GM23338 (cell line): ENCODE results near the gene CLCN1. TPM values are rescaled to one million over a fixed set of nuclear protein-coding genes. Genes with fewer than 3 reads are reported as not detected.

ENCODE experiments used
- ATAC-seq: fragments of 200-7000 bp; cut with Tn5 transposase; 3 replicates; pipeline ENCODE4 v1.9.1; 2020
- DNase-seq: peaks from one replicate; pipeline ENCODE4 v3.0.0-alpha.2; 2015; ENCODE audit warnings: low spot score
- H2AFZ ChIP-seq: fragments of 200-600 bp; sonication (generic); 2 replicates; pipeline ENCODE4 v1.8.0; 2016; ENCODE audit warnings: antibody characterized with exemption, mild to moderate bottlenecking, moderate library complexity
- H3F3A ChIP-seq: fragments of 200-600 bp; sonication (generic); replicated peaks from 2 replicates; pipeline ENCODE4 v1.8.0; 2017; ENCODE audit warnings: antibody characterized with exemption, mixed run types, low read depth
- H3K27ac ChIP-seq: fragments of 200-600 bp; sonication (generic); 2 replicates; pipeline ENCODE4 v1.6.1; 2016; ENCODE audit warnings: low read depth
- H3K27me3 ChIP-seq: fragments of 200-600 bp; sonication (generic); 2 replicates; pipeline ENCODE4 v1.8.0; 2016; ENCODE audit warnings: mild to moderate bottlenecking, mixed run types, moderate library complexity; ENCODE audit not compliant: insufficient read depth
- H3K36me3 ChIP-seq: fragments of 200-600 bp; sonication (generic); 2 replicates; pipeline ENCODE4 v1.8.0; 2016; ENCODE audit warnings: mild to moderate bottlenecking; ENCODE audit not compliant: insufficient read depth
- H3K4me1 ChIP-seq: fragments of 200-600 bp; sonication (generic); 2 replicates; pipeline ENCODE4 v1.8.0; 2016; ENCODE audit warnings: mild to moderate bottlenecking, moderate library complexity; ENCODE audit not compliant: insufficient read depth
- H3K4me2 ChIP-seq: fragments of 200-600 bp; sonication (generic); 2 replicates; pipeline ENCODE4 v1.7.1; 2017; ENCODE audit warnings: mixed run types
- H3K4me3 ChIP-seq: fragments of 200-600 bp; sonication (generic); 2 replicates; pipeline ENCODE4 v1.6.1; 2016; ENCODE audit warnings: mixed run types
- H3K79me2 ChIP-seq: fragments of 200-600 bp; sonication (generic); replicated peaks from 2 replicates; pipeline ENCODE4 v1.8.0; 2017; ENCODE audit warnings: mild to moderate bottlenecking; ENCODE audit not compliant: insufficient read depth
- H3K9me2 ChIP-seq: fragments of 200-600 bp; sonication (generic); 2 replicates; pipeline ENCODE4 v1.8.0; 2017; ENCODE audit not compliant: insufficient read depth
- H4K20me1 ChIP-seq: fragments of 200-600 bp; sonication (generic); replicated peaks from 2 replicates; pipeline ENCODE4 v1.8.0; 2017; ENCODE audit warnings: mild to moderate bottlenecking; ENCODE audit not compliant: insufficient read depth
- H3K27ac Mint-ChIP-seq: 2 replicates; pipeline ENCODE4 v1.8.0; 2020; ENCODE audit warnings: inconsistent platforms, mild to moderate bottlenecking, moderate library complexity, mixed read lengths
- H3K27me3 Mint-ChIP-seq: 3 replicates; pipeline ENCODE4 v1.8.0; 2022; ENCODE audit warnings: low read depth, mild to moderate bottlenecking, moderate library complexity, mixed read lengths, inconsistent platforms; ENCODE audit not compliant: insufficient read depth, poor library complexity
- H3K36me3 Mint-ChIP-seq: 3 replicates; pipeline ENCODE4 v1.8.0; 2021; ENCODE audit warnings: low read depth, mild to moderate bottlenecking, inconsistent platforms, moderate library complexity, mixed read lengths
- H3K4me1 Mint-ChIP-seq: 3 replicates; pipeline ENCODE4 v1.8.0; 2020; ENCODE audit warnings: mild to moderate bottlenecking, inconsistent platforms, mixed read lengths
- H3K4me3 Mint-ChIP-seq: 3 replicates; pipeline ENCODE4 v1.8.0; 2021; ENCODE audit warnings: moderate library complexity, mild to moderate bottlenecking, inconsistent platforms, mixed read lengths
- H3K9me3 Mint-ChIP-seq: 3 replicates; pipeline ENCODE4 v1.8.0; 2020; ENCODE audit warnings: moderate library complexity, mild to moderate bottlenecking, inconsistent platforms, mixed read lengths
- CREB1 ChIP-seq: fragments of 250-450 bp; sonication (Bioruptor Pico); IDR thresholded peaks from 2 replicates; pipeline ENCODE4 v1.5.0; 2020; ENCODE audit warnings: low read depth, mild to moderate bottlenecking, moderate library complexity
- EZH2 ChIP-seq: fragments of 200-600 bp; sonication (generic); IDR thresholded peaks from one replicate; pipeline ENCODE4 v1.8.0; 2017; ENCODE audit warnings: antibody characterized with exemption, mild to moderate bottlenecking, low read depth; ENCODE audit not compliant: unreplicated experiment
- EZH2phosphoT487 ChIP-seq: fragments of 200-600 bp; sonication (generic); IDR thresholded peaks from one replicate; pipeline ENCODE4 v1.8.1; 2018; ENCODE audit warnings: antibody characterized with exemption; ENCODE audit not compliant: unreplicated experiment
- JUNB ChIP-seq: IDR thresholded peaks from one replicate; pipeline ENCODE4 v1.6.1; 2016; ENCODE audit warnings: antibody characterized with exemption; ENCODE audit not compliant: unreplicated experiment
- POLR2AphosphoS5 ChIP-seq: IDR thresholded peaks from 2 replicates; pipeline ENCODE4 v1.6.1; 2016; ENCODE audit warnings: antibody characterized with exemption, low read depth
- ZNF331 ChIP-seq: fragments of 250-450 bp; sonication (Bioruptor Pico); IDR thresholded peaks from 2 replicates; pipeline ENCODE4 v1.5.0; 2020; ENCODE audit warnings: low read depth, mild to moderate bottlenecking, moderate library complexity
- polyA plus RNA-seq: library from polyadenylated mRNA; unstranded; fragments of >200 nt; fragmentation: Nextera tagmentation; extraction: Ambion mirVana; gene quantifications from 2 replicates; pipeline ENCODE4 v1.2.1, GENCODE V29; 2016
- total RNA-seq: library from RNA; depleted of rRNA; stranded (reverse); fragments of >200 nt; shearing (Covaris generic); gene quantifications from 2 replicates; pipeline ENCODE4 v1.2.3, GENCODE V29; 2014
- TF ChIP-seq, protein P1 (sequence below), 2 experiments: fragments of 200-600 bp in 1 of 2; sonication (generic) in 1 of 2; conservative IDR thresholded peaks; 2 replicates each; pipeline versions ENCODE4 v1.5.1 to v1.6.1; 2016 to 2017; ENCODE audit warnings: antibody characterized with exemption in 2 of 2, low read depth in 2 of 2, mild to moderate bottlenecking in 2 of 2, moderate library complexity in 1 of 2
- TF ChIP-seq, protein P2 (sequence below): fragments of 250-450 bp; sonication (Bioruptor Pico); IDR thresholded peaks from 2 replicates; pipeline ENCODE4 v1.5.0; 2020; ENCODE audit warnings: mild to moderate bottlenecking, moderate library complexity

Gene CLCN1
- total and polyA plus RNA-seq, 2 experiments from 2014 or later: 0.38 to 0.48 TPM

DNA sequence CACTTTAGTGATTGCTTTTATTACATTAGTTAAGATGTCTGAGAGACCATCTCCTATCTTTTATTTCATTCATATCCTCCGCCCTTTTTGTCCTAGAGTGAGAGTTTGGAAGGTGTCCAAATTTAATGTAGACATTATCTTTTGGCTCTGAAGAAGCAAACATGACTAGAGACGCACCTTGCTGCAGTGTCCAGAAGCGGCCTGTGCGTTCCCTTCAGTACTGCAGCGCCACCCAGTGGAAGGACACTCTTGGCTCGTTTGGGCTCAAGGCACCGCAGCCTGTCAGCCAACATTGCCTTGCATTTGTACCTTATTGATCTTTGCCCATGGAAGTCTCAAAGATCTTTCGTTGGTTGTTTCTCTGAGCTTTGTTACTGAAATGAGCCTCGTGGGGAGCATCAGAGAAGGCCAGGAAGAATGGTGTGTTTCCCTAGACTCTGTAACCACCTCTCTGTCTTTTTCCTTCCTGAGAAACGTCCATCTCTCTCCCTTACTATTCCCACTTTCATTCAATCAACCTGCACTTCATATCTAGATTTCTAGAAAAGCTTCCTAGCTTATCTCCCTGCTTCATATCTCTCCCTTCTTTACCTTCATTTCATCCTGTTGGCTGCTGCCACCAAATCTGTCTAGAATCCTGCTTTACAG is 10.4 kb upstream of the CLCN1 start:
- no peak overlapping the region for H3K27ac Mint-ChIP-seq
- peaks cover 62% of the 10 kb centered on the region for H3K36me3 ChIP-seq
- no peaks in the 10 kb centered on the region; the same call in 2 of the 3 replicates for H3K9me3 Mint-ChIP-seq
- H3K4me3 ChIP-seq: no peak overlapping the region
- no peaks in the 10 kb centered on the region for H3K9me2 ChIP-seq
- H3K4me3 Mint-ChIP-seq: no peak overlapping the region; the same call in 2 of the 3 replicates
- no peaks in the 10 kb centered on the region; the same call in 1 of the 2 replicates for H3K79me2 ChIP-seq
- ATAC-seq (peak; percentile 95), DNase-seq (peak; percentile 87)
- no peaks in the 10 kb centered on the region for H3K4me1 Mint-ChIP-seq
- no peak overlapping the region for H3K4me2 ChIP-seq
- peaks cover 5% of the 10 kb centered on the region for H3K27me3 Mint-ChIP-seq
- 0 out of 2 replicates have a peak, but pooled peaks cover 3% of the 10 kb centered on the region for H3F3A ChIP-seq
- H3K27me3 ChIP-seq: no peaks in the 10 kb centered on the region
- H4K20me1 ChIP-seq: peaks cover 16% of the 10 kb centered on the region
- TF ChIP-seq, protein P1, sequence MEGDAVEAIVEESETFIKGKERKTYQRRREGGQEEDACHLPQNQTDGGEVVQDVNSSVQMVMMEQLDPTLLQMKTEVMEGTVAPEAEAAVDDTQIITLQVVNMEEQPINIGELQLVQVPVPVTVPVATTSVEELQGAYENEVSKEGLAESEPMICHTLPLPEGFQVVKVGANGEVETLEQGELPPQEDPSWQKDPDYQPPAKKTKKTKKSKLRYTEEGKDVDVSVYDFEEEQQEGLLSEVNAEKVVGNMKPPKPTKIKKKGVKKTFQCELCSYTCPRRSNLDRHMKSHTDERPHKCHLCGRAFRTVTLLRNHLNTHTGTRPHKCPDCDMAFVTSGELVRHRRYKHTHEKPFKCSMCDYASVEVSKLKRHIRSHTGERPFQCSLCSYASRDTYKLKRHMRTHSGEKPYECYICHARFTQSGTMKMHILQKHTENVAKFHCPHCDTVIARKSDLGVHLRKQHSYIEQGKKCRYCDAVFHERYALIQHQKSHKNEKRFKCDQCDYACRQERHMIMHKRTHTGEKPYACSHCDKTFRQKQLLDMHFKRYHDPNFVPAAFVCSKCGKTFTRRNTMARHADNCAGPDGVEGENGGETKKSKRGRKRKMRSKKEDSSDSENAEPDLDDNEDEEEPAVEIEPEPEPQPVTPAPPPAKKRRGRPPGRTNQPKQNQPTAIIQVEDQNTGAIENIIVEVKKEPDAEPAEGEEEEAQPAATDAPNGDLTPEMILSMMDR (conservative IDR thresholded peaks at IDR 0.05; ENCODE audit: low read depth in 2 of 2): peak; percentile 82 to 96
- no peak for TF ChIP-seq JUNB
- H3K36me3 Mint-ChIP-seq: peaks cover 85% of the 10 kb centered on the region
- H3K4me1 ChIP-seq: no peaks in the 10 kb centered on the region
- no peak overlapping the region for H3K27ac ChIP-seq
- H2AFZ ChIP-seq: no peak overlapping the region

DNA sequence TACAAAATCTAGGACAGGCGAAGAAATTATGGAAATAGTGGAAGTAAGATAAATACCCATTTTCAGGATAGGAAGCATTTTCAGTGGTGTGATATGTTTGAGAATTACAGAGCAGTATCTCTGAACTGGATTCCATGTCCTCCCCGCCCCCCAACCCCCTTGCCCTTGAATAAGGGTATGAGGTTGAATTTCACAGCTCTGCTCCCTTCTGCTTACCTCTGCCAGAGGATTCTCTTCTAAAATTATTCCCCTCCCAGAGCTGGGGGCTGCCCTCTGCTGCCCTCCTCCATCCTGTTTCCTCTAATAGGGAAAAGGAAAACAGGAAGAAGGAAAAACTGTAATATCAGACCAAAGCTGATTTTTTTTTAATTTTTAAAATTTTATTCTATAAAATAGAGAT is 7.3 kb upstream of the CLCN1 start:
- Mint-ChIP-seq H3K4me1 (no peaks in the 10 kb centered on the region), H3K27ac (no peak overlapping the region), H3K9me3 (no peaks in the 10 kb centered on the region; the same call in 2 of the 3 replicates), H3K27me3 (peaks cover 5% of the 10 kb centered on the region), H3K36me3 (peaks cover 57% of the 10 kb centered on the region), H3K4me3 (no peak overlapping the region)
- Histone ChIP-seq H3F3A (0 out of 2 replicates have a peak, but pooled peaks cover 3% of the 10 kb centered on the region), H3K79me2 (no peaks in the 10 kb centered on the region; the same call in 1 of the 2 replicates), H3K36me3 (peaks cover 39% of the 10 kb centered on the region), H3K4me2 (no peak overlapping the region), H3K27me3 (no peaks in the 10 kb centered on the region), H2AFZ (no peak overlapping the region), H3K4me3 (no peak overlapping the region), H3K4me1 (no peaks in the 10 kb centered on the region), H3K27ac (no peak overlapping the region), H4K20me1 (peaks cover 7% of the 10 kb centered on the region), H3K9me2 (no peaks in the 10 kb centered on the region)
- ATAC-seq: no peak
- no peak for DNase-seq
- TF ChIP-seq CREB1 (no peak), POLR2AphosphoS5 (no peak), ZNF331 (CRISPR knock-in tag) (no peak), EZH2 (no peak), EZH2phosphoT487 (no peak)
- TF ChIP-seq, protein P2, sequence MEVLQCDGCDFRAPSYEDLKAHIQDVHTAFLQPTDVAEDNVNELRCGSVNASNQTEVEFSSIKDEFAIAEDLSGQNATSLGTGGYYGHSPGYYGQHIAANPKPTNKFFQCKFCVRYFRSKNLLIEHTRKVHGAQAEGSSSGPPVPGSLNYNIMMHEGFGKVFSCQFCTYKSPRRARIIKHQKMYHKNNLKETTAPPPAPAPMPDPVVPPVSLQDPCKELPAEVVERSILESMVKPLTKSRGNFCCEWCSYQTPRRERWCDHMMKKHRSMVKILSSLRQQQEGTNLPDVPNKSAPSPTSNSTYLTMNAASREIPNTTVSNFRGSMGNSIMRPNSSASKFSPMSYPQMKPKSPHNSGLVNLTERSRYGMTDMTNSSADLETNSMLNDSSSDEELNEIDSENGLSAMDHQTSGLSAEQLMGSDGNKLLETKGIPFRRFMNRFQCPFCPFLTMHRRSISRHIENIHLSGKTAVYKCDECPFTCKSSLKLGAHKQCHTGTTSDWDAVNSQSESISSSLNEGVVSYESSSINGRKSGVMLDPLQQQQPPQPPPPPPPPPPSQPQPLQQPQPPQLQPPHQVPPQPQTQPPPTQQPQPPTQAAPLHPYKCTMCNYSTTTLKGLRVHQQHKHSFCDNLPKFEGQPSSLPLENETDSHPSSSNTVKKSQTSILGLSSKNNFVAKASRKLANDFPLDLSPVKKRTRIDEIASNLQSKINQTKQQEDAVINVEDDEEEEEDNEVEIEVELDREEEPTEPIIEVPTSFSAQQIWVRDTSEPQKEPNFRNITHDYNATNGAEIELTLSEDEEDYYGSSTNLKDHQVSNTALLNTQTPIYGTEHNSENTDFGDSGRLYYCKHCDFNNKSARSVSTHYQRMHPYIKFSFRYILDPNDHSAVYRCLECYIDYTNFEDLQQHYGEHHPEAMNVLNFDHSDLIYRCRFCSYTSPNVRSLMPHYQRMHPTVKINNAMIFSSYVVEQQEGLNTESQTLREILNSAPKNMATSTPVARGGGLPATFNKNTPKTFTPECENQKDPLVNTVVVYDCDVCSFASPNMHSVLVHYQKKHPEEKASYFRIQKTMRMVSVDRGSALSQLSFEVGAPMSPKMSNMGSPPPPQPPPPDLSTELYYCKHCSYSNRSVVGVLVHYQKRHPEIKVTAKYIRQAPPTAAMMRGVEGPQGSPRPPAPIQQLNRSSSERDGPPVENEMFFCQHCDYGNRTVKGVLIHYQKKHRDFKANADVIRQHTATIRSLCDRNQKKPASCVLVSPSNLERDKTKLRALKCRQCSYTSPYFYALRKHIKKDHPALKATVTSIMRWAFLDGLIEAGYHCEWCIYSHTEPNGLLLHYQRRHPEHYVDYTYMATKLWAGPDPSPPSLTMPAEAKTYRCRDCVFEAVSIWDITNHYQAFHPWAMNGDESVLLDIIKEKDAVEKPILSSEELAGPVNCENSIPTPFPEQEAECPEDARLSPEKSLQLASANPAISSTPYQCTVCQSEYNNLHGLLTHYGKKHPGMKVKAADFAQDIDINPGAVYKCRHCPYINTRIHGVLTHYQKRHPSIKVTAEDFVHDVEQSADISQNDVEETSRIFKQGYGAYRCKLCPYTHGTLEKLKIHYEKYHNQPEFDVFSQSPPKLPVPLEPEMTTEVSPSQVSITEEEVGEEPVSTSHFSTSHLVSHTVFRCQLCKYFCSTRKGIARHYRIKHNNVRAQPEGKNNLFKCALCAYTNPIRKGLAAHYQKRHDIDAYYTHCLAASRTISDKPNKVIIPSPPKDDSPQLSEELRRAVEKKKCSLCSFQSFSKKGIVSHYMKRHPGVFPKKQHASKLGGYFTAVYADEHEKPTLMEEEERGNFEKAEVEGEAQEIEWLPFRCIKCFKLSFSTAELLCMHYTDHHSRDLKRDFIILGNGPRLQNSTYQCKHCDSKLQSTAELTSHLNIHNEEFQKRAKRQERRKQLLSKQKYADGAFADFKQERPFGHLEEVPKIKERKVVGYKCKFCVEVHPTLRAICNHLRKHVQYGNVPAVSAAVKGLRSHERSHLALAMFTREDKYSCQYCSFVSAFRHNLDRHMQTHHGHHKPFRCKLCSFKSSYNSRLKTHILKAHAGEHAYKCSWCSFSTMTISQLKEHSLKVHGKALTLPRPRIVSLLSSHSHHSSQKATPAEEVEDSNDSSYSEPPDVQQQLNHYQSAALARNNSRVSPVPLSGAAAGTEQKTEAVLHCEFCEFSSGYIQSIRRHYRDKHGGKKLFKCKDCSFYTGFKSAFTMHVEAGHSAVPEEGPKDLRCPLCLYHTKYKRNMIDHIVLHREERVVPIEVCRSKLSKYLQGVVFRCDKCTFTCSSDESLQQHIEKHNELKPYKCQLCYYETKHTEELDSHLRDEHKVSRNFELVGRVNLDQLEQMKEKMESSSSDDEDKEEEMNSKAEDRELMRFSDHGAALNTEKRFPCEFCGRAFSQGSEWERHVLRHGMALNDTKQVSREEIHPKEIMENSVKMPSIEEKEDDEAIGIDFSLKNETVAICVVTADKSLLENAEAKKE (CRISPR knock-in tag): no peak
